Activated CD4-positive, alpha-beta T cell treated with anti-CD3 and anti-CD28 coated beads, Interleukin-2, amount 50 U/mL, for 48 hours (primary cell): Measurements from ENCODE around the gene TARS1.

Experiments used
- DNase-seq, 2 experiments: peaks; one replicate each; pipeline ENCODE4 v3.0.0-alpha.2; 2020

TARS1 gene

DNA sequence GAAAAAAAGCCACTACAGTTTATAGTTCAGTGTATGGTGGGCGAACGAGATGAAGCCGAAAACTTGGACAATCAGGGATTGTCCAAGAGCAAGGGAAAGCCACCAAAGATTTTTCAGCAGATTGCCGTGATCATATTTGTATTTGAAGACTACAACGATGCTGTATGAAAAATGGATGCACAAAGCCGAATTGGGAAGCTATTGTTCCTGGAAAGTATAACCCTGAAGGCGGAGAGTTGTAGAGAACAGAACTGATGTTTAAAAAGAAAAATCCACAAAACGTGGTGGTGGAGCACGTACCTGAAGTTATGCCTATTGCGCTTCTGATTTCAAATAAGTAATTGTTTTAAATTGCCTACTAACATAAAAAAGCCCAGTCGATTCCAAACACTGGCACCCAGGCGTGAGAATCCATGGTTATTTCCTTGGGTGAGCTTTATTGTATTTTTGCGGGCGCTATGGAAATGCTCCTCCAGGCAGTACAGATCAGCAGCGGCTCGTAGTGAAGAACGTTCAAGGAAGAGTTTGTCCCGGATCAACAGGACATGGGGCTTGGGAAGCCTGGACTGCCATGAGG lies 772 bp upstream of the TARS1 start:
- DNase-seq, result no peak

- peak; percentile 40 to 51 for DNase-seq
Observed at GRCh38 chr5:33441241-33442177, 744 bp downstream of the TARS1 start.

GRCh38 chr5:33444542-33444941 lies 3.8 kb downstream of the TARS1 start:
- no peak for DNase-seq

DNA sequence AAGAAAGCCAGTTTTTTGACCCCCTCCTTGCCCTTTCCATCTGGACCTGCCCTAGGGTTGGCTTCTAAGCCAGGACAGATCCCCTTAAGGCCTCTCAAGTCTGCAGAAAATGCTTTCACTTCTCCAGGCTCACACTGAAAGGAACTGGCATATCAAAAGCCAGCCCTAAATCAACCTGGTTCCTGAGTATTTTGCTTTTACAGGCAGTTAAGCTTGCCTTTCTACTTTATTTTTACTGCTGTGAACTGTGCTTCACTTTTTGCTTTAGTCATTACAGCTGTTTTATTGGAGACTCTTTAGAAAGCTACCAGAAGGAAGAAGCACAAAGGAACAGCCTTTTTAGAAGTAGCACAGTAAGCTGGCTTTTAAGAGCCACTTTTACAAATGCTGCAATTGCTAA lies 5.0 kb downstream of the TARS1 start:
- DNase-seq, result no peak

GRCh38 chr5:33448118-33448517 lies 7.4 kb downstream of the TARS1 start:
- no peak for DNase-seq

DNA sequence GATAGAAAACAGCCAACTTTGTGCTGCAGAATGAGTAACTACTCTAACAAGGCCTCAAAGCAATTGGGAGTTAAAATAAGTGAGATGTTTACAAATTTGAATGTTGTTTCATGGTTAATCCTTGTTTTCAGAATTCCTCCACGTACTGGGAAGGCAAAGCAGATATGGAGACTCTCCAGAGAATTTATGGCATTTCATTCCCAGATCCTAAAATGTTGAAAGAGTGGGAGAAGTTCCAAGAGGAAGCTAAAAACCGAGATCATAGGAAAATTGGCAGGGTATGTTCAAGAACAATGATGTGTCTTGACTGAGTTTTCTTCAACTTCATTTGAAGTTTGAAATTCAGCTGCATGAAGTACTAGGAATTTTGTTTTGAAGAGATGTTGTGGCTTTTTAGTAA lies 16.4 kb downstream of the TARS1 start:
- DNase-seq, result no peak

- DNase-seq, result no peak
Observed at GRCh38 chr5:33457817-33458216, 17.1 kb downstream of the TARS1 start.

- DNase-seq, result no peak
Observed at GRCh38 chr5:33460210-33460609, 19.4 kb downstream of the TARS1 start.

- no peak for DNase-seq
Observed at GRCh38 chr5:33462456-33462855, 21.7 kb downstream of the TARS1 start.

DNA sequence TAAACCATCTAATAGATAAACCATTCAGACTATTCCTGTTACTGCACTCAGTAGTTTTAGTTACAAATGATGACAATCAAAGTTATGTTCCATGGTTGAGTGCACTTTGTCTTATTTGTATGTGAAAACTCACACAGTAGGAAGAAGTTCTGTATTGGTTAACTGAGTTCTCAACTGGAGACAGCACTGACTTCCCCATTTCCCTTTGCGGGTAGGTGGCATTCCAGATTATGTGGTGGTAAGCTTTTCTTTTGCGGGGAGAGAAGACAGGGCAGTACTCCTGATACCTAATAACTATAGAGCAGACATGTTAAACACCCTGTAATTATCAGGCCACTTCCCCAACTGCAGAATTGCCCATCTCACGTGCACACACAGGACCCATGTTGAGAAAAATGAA lies 24.4 kb downstream of the TARS1 start:
- no peak for DNase-seq

DNA sequence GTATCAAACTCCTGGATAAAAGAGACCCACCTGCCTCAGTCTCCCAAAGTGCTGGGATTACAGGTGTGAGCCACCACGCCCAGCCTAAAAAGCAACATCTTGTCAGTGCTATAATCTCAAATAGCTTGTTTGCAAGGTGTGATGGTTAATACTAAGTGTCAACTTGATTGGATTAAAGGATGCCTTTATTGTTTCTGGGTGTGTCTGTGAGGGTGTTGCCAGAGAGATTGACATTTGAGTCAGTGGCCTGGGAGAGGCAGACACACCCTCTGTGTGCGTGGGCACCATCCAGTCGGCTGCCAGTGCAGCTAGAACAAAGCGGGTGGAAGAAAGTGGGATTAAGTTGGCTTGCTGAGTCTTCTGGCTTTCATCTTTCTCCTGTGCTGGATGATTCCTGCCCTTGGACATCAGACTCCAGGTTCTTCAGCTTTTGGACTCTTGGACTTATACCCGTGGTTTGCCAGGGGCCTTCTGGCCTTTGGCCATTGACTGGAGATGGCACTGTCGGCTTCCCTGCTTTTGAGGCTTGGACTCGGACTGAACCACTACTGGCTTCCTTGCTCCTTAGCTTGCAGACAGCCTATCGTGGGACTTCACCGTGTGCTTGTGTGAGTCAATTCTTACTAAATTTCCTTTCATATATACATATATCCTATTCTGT lies 28.1 kb downstream of the TARS1 start:
- no peak for DNase-seq

GRCh38 chr5:33470544-33470943 lies 29.8 kb downstream of the TARS1 start:
- DNase-seq, result no peak

DNA sequence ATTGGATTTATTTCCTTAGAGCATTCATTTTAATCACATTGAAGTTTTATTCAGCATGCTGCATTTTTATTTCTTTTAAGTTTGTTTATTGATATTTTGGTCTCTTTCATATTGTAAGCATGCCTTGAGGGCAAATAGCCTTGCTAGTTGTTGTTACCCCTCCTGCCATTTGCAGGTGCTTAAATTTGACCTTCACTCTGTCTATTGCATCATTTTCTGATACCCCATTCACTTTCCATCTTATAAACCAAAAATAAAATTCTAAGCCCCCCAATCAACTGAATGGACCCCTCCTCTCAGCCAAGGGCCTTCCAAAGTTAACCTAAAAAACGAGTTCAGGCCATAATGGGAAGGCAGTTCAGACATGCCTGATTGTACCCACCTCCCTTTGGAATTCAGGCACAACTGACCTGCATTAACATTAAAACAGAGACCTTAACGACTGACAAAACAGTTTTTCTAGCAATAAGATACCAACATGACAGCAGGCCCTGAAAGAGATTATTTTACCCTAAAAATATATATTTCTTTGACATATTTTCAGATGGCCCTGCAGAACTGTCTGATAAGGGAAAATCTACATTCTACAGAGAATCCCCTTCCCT lies 32.1 kb downstream of the TARS1 start:
- no peak for DNase-seq

DNA sequence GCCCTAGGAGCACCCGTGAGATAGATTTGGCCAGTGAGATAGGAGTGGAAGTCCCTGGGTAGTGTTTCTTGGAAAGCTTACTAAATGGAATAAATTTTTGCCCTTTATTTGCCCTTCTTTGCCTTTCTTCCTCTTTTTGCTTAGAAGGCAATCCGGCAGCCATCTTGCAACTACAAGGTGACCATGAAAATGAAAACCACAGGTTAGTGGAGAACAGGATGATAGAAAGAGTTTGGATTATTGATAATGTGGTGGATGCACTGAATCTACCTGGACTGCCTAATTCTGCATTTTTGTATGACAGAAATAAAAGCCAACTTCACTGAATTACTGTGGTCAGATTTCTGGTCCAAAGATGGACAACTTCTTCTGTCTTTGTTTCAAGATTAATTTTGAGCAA lies 33.2 kb downstream of the TARS1 start:
- no peak for DNase-seq

GRCh38 chr5:33474931-33475499 lies 34.2 kb downstream of the TARS1 start:
- no peak for DNase-seq

DNA sequence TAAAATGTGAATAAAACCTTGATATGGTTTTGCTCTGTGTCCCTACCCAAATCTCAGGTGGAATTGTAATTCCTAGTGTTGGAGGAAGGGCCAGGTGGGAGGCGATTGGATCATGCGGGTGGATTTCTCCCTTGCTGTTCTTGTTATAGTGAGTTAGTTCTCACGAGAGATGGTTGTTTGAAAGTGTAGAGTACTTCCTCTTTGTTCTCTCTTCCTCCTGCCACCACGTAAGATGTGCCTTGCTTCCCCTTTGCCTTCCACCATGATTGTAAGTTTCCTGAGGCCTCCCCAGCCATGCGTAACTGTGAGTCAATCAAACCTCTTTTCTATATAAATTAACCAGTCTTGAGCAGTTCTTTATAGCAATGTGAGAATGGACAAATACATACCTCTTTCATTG lies 34.9 kb downstream of the TARS1 start:
- DNase-seq, result no peak

DNA sequence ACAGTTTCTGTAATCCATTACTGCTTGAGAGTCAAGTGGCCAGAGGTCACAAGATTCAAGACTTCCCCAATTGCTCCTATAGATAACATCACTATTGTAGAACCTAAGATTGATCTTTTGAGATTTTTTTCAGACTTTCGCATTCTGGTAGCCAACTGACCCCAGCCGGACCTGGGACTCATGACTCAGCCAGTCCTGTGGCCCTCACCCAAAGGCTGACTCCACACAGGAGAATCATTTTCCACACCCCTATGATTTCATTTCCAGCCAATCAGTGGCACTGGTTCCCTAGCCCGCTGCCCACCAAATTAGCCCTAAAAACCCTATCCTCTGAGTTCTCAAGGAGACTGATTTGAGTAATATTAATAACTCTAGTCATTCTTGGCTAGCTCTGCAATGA lies 36.2 kb downstream of the TARS1 start:
- DNase-seq, result no peak

- no peak for DNase-seq
Observed at GRCh38 chr5:33477816-33478215, 37.1 kb downstream of the TARS1 start.

- no peak for DNase-seq
Observed at GRCh38 chr5:33479311-33479710, 38.5 kb downstream of the TARS1 start.

- DNase-seq, result no peak
Observed at GRCh38 chr5:33480876-33481275, 40.1 kb downstream of the TARS1 start.

DNA sequence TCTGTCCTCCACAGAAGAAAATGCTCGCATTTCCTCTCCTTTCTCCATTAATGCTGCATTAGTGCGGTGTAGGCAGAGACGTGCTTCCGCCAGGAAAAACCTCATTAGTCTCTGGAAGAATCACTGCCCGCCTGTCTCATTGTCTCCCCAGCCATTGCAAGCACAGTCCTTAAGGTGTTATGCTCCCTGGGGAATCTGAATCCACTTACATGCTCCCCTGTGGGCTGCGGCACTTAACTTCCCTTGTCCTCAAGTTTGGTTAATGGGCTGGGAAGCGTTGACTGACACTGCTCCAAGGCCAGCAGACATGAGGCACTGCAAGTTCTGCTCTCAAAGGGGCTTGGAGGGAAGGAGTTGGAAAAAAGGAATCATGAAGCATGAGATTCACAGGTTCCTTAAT lies 41.6 kb downstream of the TARS1 start:
- DNase-seq, result no peak

GRCh38 chr5:33487236-33487635 lies 46.5 kb downstream of the TARS1 start:
- no peak for DNase-seq
